HG02623 (cell line): ENCODE results near the gene XKR7.

Experiments used
- ATAC-seq: cut with Tn5 transposase; IDR thresholded peaks from one replicate; pipeline ENCODE4 v1.9.1; 2021; ENCODE audit warnings: moderate library complexity; ENCODE audit not compliant: unreplicated experiment

Gene XKR7

GRCh38 chr20:32036716-32037485 is 69.0 kb downstream of the XKR7 start:
- ATAC-seq, result no peak

GRCh38 chr20:32037929-32038328 is 70.0 kb downstream of the XKR7 start:
- ATAC-seq, result no peak

GRCh38 chr20:32040142-32040953 is 72.4 kb downstream of the XKR7 start:
- ATAC-seq, result no peak

GRCh38 chr20:32045999-32046398 is 78.0 kb downstream of the XKR7 start:
- no peak for ATAC-seq

GRCh38 chr20:32050324-32050841 is 82.4 kb downstream of the XKR7 start:
- no peak for ATAC-seq

GRCh38 chr20:32050851-32051556 is 83.1 kb downstream of the XKR7 start:
- ATAC-seq, result no peak

GRCh38 chr20:32051720-32052089 is 83.8 kb downstream of the XKR7 start:
- no peak for ATAC-seq

- ATAC-seq, result no peak
Observed at GRCh38 chr20:32052090-32052777, 84.3 kb downstream of the XKR7 start, which contains the start of gene HCK. HCK (plus strand) TSS chr20:32052242.

- ATAC-seq, result no peak
Observed at GRCh38 chr20:32052778-32053362, 84.9 kb downstream of the XKR7 start.
